ENCODE data around the gene SRGAP1.

GRCh38 chr12:63820427-63820826, 24.1 kb upstream of the SRGAP1 start:
- TF ChIP-seq EP300 (IDR thresholded peaks at IDR 0.05), result no peak
- no peak for TF ChIP-seq POLR2A (IDR thresholded peaks at IDR 0.05)
